ENCODE results near the gene EFCAB8. TPM values are rescaled to one million over a fixed set of nuclear protein-coding genes. Genes with fewer than 3 reads are reported as not detected.

The EFCAB8 gene
- total RNA-seq, 1 experiment from 2014 or later: 0.09 TPM

DNA sequence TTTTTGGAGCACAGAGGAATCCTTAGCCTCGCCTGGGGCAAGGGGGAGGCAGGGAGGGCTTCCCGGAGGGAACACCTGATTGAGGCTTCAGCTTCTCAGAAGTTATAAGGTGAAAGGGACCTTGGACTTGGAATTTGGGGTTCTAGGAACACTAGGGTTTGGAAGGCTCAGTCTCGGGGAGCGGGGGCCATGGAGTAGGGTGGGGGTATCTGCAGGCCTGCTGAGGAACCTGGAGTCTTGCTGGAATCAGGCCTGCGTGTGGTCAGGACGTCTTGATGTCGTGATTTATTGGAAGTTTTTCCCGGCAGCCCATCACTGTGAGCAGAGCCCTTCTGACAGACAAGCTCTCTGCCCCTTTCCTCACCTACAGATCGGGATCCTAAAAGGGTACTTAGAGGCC lies 50.7 kb downstream of the EFCAB8 start:
- Mint-ChIP-seq H3K27ac (no peak overlapping the region), H3K4me1 (no peaks in the 10 kb centered on the region), H3K27me3 (ENCODE audit: low read depth) (peaks cover 2% of the 10 kb centered on the region; the same call in 1 of the 2 replicates), H3K4me3 (no peak overlapping the region), H3K36me3 (ENCODE audit: insufficient read depth in 1 of 3, low read depth in 3 of 3) (no peaks in the 10 kb centered on the region; a peak in 1 of 7 replicates), H3K9me3 (peaks cover 3% of the 10 kb centered on the region in 2 experiments; a peak in 3 of 5 replicates)
- TF ChIP-seq CTCF (conservative IDR thresholded peaks at IDR 0.05): no peak
- Histone ChIP-seq H2BK15ac (ENCODE audit: low read depth, low read length) (no peak overlapping the region), H3K27me3 (ENCODE audit: insufficient read depth, low read length) (no peaks in the 10 kb centered on the region), H3K23ac (ENCODE audit: insufficient read length, low read depth, low read length) (no peak overlapping the region), H2BK12ac (ENCODE audit: insufficient read length, low read depth, low read length) (no peak overlapping the region), H3K18ac (ENCODE audit: insufficient read length, low read depth, low read length) (no peak overlapping the region), H3K9me3 (ENCODE audit: control insufficient read depth, low read depth, low read length) (no peaks in the 10 kb centered on the region), H3K79me2 (ENCODE audit: insufficient read depth, low read length) (no peaks in the 10 kb centered on the region), H4K91ac (ENCODE audit: insufficient read length, low read depth, low read length) (no peak overlapping the region), H2BK5ac (ENCODE audit: insufficient read length, low read length) (no peak overlapping the region), H2BK20ac (ENCODE audit: low read depth, low read length, poor library complexity, severe bottlenecking) (no peak overlapping the region), H4K5ac (ENCODE audit: insufficient read length, low read depth, low read length) (no peak overlapping the region), H3K9ac (ENCODE audit: extremely low read depth, insufficient read length, low read length) (no peak overlapping the region), H2AFZ (ENCODE audit: low read length) (no peak overlapping the region), H4K8ac (replicated peaks; ENCODE audit: insufficient read length, low read depth, low read length) (no peak overlapping the region), H3K4me2 (ENCODE audit: insufficient read depth, insufficient read length, low read length) (no peak overlapping the region), H2AK5ac (ENCODE audit: insufficient read length, low read length) (no peak overlapping the region), H3K4me1 (ENCODE audit: insufficient read depth, low read length) (no peaks in the 10 kb centered on the region), H4K20me1 (ENCODE audit: control insufficient read depth, insufficient read depth, insufficient read length) (no peaks in the 10 kb centered on the region), H3K79me1 (ENCODE audit: insufficient read depth, low read depth, low read length, poor library complexity, severe bottlenecking) (no peaks in the 10 kb centered on the region), H3K56ac (ENCODE audit: insufficient read length, low read depth, low read length) (no peak overlapping the region), H2BK120ac (ENCODE audit: low read depth, low read length, poor library complexity, severe bottlenecking) (no peak overlapping the region), H3K14ac (ENCODE audit: insufficient read depth, low read length) (peak overlapping the region; percentile 44; the same call in 1 of the 2 replicates), H3K23me2 (ENCODE audit: insufficient read length, low read depth, low read length, poor library complexity, severe bottlenecking) (no peaks in the 10 kb centered on the region), H3T11ph (ENCODE audit: low read length) (no peak overlapping the region), H3K27ac (ENCODE audit: insufficient read length, low read depth, low read length) (no peak overlapping the region), H3K4ac (ENCODE audit: low read depth, low read length) (no peak overlapping the region)
- no peak for DNase-seq
- no CpG with 5 or more reads among the region's 9 CpGs for WGBS (ENCODE audit: extremely low coverage, insufficient read length, low lambda C conversion rate)

Data from H9 (cell line).